Keratinocyte (primary cell): ENCODE measurements around the gene RNF144A. TPM values are rescaled to one million over a fixed set of nuclear protein-coding genes. Genes with fewer than 3 reads are reported as not detected.

Experiments used
- DNase-seq: peaks from one replicate; pipeline ENCODE4 v3.0.0-alpha.2; 2011; ENCODE audit warnings: low read depth, missing footprints, low spot score
- FAIRE-seq: peaks from 2 replicates; lab custom pipeline; 2011; peaks lifted over from hg19 to GRCh38; lab: Jason Lieb, UNC
- H2AFZ ChIP-seq: 2 replicates; pipeline ENCODE4 v1.6.0; 2012; ENCODE audit warnings: low read length, control low read depth, inconsistent platforms; ENCODE audit not compliant: control insufficient read depth
- H3K27ac ChIP-seq: 2 replicates; pipeline ENCODE4 v1.5.1; 2011; ENCODE audit warnings: low read length; ENCODE audit not compliant: control insufficient read depth, insufficient read depth
- H3K27me3 ChIP-seq: 3 replicates; pipeline ENCODE4 v1.6.0; 2011; ENCODE audit warnings: low read length; ENCODE audit not compliant: control insufficient read depth, insufficient read depth; ENCODE audit errors: extremely low read depth
- H3K36me3 ChIP-seq, 2 experiments: 2 replicates in 1 of 2; 3 replicates in 1 of 2; pipeline ENCODE4 v1.5.1; 2011; ENCODE audit warnings: low read length in 2 of 2, mild to moderate bottlenecking in 1 of 2; ENCODE audit not compliant: control insufficient read depth in 2 of 2, insufficient read depth in 2 of 2; ENCODE audit errors: extremely low read depth in 1 of 2
- H3K4me1 ChIP-seq: 3 replicates; pipeline ENCODE4 v1.5.1; 2011; ENCODE audit warnings: low read length; ENCODE audit not compliant: control insufficient read depth, insufficient read depth; ENCODE audit errors: extremely low read depth
- H3K4me2 ChIP-seq: 3 replicates; pipeline ENCODE4 v1.6.0; 2011; ENCODE audit warnings: low read depth, low read length; ENCODE audit not compliant: control insufficient read depth, insufficient read depth; ENCODE audit errors: extremely low read depth
- H3K4me3 ChIP-seq, 3 experiments: fragments of 200-600 bp in 1 of 3; sonication (generic) in 1 of 3; 2 replicates in 2 of 3; 3 replicates in 1 of 3; pipeline ENCODE4 v1.5.1; 2011 to 2016; ENCODE audit warnings: low read length in 3 of 3, mild to moderate bottlenecking in 3 of 3, control low read depth in 2 of 3, inconsistent platforms in 1 of 3, low read depth in 1 of 3, mixed read lengths in 1 of 3, mixed run types in 1 of 3, moderate library complexity in 1 of 3; ENCODE audit not compliant: control insufficient read depth in 2 of 3, insufficient read depth in 2 of 3; ENCODE audit errors: extremely low read depth in 1 of 3
- H3K79me2 ChIP-seq: 2 replicates; pipeline ENCODE4 v1.6.0; 2012; ENCODE audit warnings: low read length; ENCODE audit not compliant: control insufficient read depth, insufficient read depth
- H3K9ac ChIP-seq: 3 replicates; pipeline ENCODE4 v1.6.0; 2011; ENCODE audit warnings: low read length; ENCODE audit not compliant: control insufficient read depth, insufficient read depth; ENCODE audit errors: extremely low read depth
- H3K9me1 ChIP-seq: 3 replicates; pipeline ENCODE4 v1.6.0; 2011; ENCODE audit warnings: low read length; ENCODE audit not compliant: control insufficient read depth, insufficient read depth; ENCODE audit errors: extremely low read depth
- H3K9me3 ChIP-seq: 2 replicates; pipeline ENCODE4 v1.5.1; 2012; ENCODE audit warnings: low read depth, low read length; ENCODE audit not compliant: control insufficient read depth
- H4K20me1 ChIP-seq: 3 replicates; pipeline ENCODE4 v1.6.0; 2011; ENCODE audit warnings: low read length; ENCODE audit not compliant: control insufficient read depth, insufficient read depth; ENCODE audit errors: extremely low read depth
- CTCF ChIP-seq, 3 experiments: IDR thresholded peaks in 1 of 3; conservative IDR thresholded peaks in 1 of 3; optimal IDR thresholded peaks in 1 of 3; 2 replicates in 2 of 3; 3 replicates in 1 of 3; pipeline versions ENCODE3 to v1.5.1; 2011; ENCODE audit warnings: low read length in 3 of 3, mild to moderate bottlenecking in 3 of 3, moderate library complexity in 2 of 3, control low read depth in 1 of 3, inconsistent platforms in 1 of 3; ENCODE audit not compliant: insufficient read depth in 2 of 3; ENCODE audit errors: extremely low read depth in 1 of 3
- EZH2 ChIP-seq: IDR thresholded peaks from one replicate; pipeline ENCODE4 v1.6.1; 2012; ENCODE audit warnings: inconsistent platforms, mild to moderate bottlenecking, low read length, moderate library complexity
- dilution Hi-C: fragments of 300-500 bp; cut with MboI; formaldehyde crosslinking; loops from one replicate; pipeline ENCODE4 v1.7.0; 2020; ENCODE audit warnings: low sequenced_read_pairs; ENCODE audit not compliant: extremely low pct_ligation_motif_present
- polyA plus RNA-seq, 5 experiments: library from polyadenylated mRNA; depleted of rRNA in 3 of 5; stranded (reverse) in 3 of 5; stranded (forward) in 1 of 5; unstranded in 1 of 5; fragments of >200 nt; gene quantifications; 1 replicate in 1 of 5; 2 replicates in 3 of 5; 3 replicates in 1 of 5; pipeline versions ENCODE4 v1.2.1 to v1.2.3, GENCODE V29; 2011 to 2012; ENCODE audit warnings: missing spikeins in 2 of 5, low read depth in 1 of 5, low replicate concordance in 1 of 5

The RNF144A gene
- polyA plus RNA-seq, 1 donor (not counting 4 experiments of a cell fraction or from before 2014, with no cell fraction given): 1.4 TPM

GRCh38 chr2:7071916-7072556, 154.8 kb downstream of the RNF144A start:
- no peak overlapping the region for H3K4me2 ChIP-seq
- H3K4me1 ChIP-seq: no peaks in the 10 kb centered on the region
- no peak overlapping the region for H2AFZ ChIP-seq
- no peak overlapping the region for H3K9ac ChIP-seq
- FAIRE-seq (no peak), DNase-seq (no peak)
- H3K4me3 ChIP-seq: no peak overlapping the region
- no peaks in the 10 kb centered on the region for H3K36me3 ChIP-seq
- H3K9me3 ChIP-seq: no peaks in the 10 kb centered on the region
- no peaks in the 10 kb centered on the region for H3K9me1 ChIP-seq
- dilution Hi-C loops: no loop called here
- no peak overlapping the region for H3K27ac ChIP-seq
- H3K79me2 ChIP-seq: no peaks in the 10 kb centered on the region
- no peaks in the 10 kb centered on the region for H4K20me1 ChIP-seq
- H3K27me3 ChIP-seq: no peaks in the 10 kb centered on the region
- TF ChIP-seq CTCF (optimal IDR thresholded peaks at IDR 0.05 in 1 of 3, IDR thresholded peaks at IDR 0.05 in 1 of 3, conservative IDR thresholded peaks at IDR 0.05 in 1 of 3; ENCODE audit: extremely low read depth in 1 of 3, insufficient read depth in 2 of 3, low read length in 3 of 3) (no peak), EZH2 (no peak)

- no peaks in the 10 kb centered on the region for H3K9me3 ChIP-seq
- dilution Hi-C loops: no loop called here
- no peak overlapping the region for H3K9ac ChIP-seq
Observed at GRCh38 chr2:7073901-7074300, 156.7 kb downstream of the RNF144A start.

More at GRCh38 chr2:7073901-7074300, 156.7 kb downstream of the RNF144A start:
- FAIRE-seq: no peak
- no peaks in the 10 kb centered on the region for H4K20me1 ChIP-seq
- H3K4me2 ChIP-seq: no peak overlapping the region
- DNase-seq: no peak
- no peaks in the 10 kb centered on the region for H3K79me2 ChIP-seq
- no peaks in the 10 kb centered on the region for H3K27me3 ChIP-seq
- no peak overlapping the region for H3K27ac ChIP-seq
- TF ChIP-seq CTCF (optimal IDR thresholded peaks at IDR 0.05 in 1 of 3, IDR thresholded peaks at IDR 0.05 in 1 of 3, conservative IDR thresholded peaks at IDR 0.05 in 1 of 3; ENCODE audit: extremely low read depth in 1 of 3, insufficient read depth in 2 of 3, low read length in 3 of 3) (no peak), EZH2 (no peak)
- no peaks in the 10 kb centered on the region for H3K9me1 ChIP-seq
- H3K36me3 ChIP-seq: no peaks in the 10 kb centered on the region
- no peak overlapping the region for H3K4me3 ChIP-seq
- no peak overlapping the region for H2AFZ ChIP-seq
- H3K4me1 ChIP-seq: no peaks in the 10 kb centered on the region
